Skeletal muscle cell (primary cell): Measurements from ENCODE around the gene G6PC2.
"Not testable (repeated sequence)": the region's sequence is repeated elsewhere in the genome, so short reads cannot be mapped to it uniquely, and the experiment has no call there.

Experiments
- DNase-seq: peaks from one replicate; pipeline ENCODE4 v3.0.0-alpha.2; 2010; ENCODE audit warnings: low read depth
- H3K4me3 ChIP-seq: 2 replicates; pipeline ENCODE4 v1.5.1; 2011; ENCODE audit warnings: low read depth, mild to moderate bottlenecking, control low read depth, low read length, moderate library complexity

Gene G6PC2

DNA sequence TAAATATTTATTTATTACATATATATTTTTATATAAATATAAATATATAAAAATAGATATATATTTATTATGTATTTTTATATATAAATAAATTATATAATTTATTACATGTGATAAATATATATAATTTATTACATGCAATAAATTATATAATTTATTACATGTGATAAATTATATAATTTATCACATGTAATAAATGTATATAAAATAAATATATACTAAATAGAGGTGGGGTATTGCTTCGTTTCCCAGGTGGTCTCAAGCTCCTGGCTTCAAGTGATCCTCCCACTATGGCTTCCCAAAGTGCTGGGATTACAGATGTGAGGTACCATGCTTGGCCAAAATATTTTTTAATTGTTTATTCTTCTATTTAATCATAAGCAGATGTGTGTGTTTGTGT lies 3.6 kb upstream of the G6PC2 start:
- no peak for DNase-seq
- H3K4me3 ChIP-seq, result no peak overlapping the region

DNA sequence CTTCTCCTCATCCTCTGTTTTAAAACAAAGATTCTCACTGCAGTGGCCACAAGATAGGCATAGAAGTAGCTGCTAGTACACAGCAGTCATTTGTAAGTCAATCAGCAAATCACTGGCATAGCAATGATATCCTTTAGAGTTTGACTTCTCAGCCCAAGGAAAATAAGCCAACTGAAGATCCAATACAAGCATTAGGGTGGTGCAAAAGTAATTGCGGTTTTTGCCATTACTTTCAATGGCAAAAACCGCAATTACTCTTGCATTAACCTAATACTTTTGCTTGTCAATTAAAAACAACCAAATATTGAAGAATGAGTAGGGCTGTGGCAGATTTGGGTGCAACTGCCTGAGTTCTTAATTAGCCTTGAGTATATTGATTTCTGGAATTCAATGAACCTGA lies 2.8 kb downstream of the G6PC2 start:
- no peak overlapping the region for H3K4me3 ChIP-seq
- no peak for DNase-seq

DNA sequence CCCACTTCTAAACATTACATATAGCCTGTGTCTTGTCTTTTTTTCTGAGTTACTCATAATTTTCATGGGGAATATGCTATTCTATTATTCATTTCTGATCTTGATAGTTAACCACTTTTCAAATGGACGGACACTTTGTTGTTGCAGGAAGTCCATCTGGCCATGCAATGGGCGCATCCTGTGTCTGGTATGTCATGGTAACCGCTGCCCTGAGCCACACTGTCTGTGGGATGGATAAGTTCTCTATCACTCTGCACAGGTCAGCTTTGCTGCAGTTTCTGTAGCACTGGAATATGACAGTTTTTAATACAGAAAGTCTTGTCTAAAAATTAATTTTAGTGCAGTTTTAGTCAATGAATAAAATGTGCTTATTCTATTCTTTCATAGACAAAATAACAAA lies 3.3 kb downstream of the G6PC2 start:
- no peak for DNase-seq
- no peak overlapping the region for H3K4me3 ChIP-seq

DNA sequence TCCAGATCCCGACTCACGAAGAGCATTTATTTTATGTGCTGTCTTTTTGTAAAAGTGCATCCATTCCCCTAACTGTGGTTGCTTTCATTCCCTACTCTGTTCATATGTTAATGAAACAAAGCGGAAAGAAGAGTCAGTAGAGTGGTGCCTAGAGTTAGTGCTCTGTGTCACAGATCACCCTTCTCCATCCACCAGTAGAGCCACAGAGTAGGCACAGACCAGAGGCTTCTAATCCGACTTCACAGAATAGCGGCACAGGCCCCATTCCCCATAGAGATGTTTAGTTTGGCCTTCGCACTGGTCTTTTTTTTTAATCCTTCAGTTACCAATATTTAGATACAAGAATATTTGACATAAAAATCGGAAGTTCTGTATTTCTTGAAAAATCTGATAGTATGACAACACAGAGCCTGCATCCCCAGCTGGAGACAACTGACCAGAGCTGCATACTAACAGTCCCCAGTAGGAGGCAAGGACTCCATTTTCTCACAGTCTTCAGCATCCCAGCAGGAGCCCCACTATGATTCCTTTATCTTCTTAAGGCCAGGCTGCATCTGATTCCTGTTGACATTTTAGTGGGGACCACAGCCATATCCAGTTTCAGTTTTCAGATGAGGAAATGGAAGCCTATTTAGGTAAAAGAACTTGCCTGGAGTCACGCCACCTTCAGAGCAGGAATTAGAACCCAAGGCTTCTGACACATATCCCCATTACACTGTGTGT lies 7.0 kb downstream of the G6PC2 start:
- no peak overlapping the region for H3K4me3 ChIP-seq
- DNase-seq, result no peak

DNA sequence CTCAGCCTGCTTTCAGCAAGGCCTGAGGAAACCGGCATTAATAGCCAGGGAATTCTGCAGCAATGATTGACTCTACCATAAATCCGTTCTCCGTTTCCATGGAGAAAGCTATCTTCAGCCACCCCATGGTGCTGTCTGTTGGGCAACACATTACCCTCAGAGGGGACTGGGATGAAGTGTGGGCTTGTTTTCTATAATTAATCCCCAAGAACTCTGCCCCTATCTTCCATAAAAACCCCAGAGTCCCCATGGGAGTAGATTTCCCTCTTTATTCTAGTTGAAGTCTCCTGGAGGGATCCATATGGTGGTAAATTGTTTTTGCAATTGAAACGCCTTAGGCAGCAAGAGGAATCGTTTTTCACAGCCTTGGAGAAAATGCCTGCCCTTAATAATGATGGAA lies 9.2 kb downstream of the G6PC2 start:
- DNase-seq, result no peak

DNA sequence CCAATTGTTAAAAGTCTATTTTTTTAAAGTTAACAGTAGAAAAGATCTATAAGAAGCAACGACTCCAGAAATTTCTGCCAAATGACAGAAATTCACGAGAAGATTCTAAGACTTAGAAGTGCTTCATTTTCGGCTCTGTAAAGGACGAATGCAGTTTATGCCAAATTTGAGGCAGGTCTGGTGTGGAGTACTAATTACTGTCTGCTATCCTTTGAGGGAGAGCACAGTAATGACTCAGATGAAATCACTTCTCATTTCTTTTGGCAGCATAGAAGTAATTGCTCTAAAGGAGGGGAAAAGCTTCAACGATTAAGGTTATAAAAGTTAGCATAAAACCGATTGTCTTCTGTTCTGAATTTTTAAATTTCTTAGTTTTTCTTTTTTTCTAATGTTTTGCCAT lies 11.4 kb downstream of the G6PC2 start:
- DNase-seq, result no peak
- peak overlapping the region; percentile 38 for H3K4me3 ChIP-seq

More for the DNA sequence above, 9.2 kb downstream of the G6PC2 start:
- H3K4me3 ChIP-seq, result no peak overlapping the region

DNA sequence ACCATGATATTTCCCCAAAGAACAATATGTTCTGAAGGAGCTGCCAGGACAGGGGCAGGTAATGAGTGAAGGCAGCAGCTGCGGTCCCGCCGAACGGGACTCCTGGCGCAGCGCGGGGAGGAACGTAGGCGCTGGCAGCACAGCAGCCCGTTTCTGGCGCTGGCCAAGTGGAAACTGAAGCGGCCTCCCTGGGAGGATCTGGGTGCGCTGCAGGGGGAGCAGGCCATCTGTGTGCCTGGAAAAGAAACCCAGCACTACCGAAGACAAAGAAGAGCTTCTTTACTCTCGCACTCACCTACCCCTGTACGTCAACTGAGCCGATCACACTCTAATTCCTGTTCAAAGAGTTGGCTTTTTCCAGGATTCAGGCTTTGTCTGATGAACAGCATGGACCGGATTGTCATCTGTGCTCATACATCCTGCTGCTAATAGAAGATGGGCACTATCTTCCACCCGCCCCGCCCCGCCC lies 11.8 kb downstream of the G6PC2 start:
- DNase-seq, result no peak
- peak overlapping the region; percentile 38 for H3K4me3 ChIP-seq

DNA sequence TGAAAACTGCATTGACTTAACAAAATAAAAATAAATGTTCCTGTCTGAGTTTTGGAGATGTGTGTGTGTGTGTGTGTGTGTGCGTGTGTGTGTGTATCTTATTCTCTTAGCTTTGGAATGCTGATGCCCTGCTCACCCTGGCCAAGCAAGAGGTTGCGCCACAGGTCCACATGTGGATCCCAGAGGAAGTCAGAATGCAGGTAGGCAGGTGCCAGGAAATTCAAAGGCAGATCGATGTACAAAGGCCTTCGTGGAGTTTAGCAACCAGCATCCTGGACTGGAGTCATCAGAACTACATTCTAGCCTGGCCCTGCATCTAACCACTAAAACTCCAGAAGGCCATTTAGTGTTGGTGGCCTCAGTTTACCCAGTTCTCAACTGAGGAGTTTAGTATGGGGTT lies 12.4 kb downstream of the G6PC2 start:
- H3K4me3 ChIP-seq, result no peak overlapping the region
- DNase-seq, result no peak

DNA sequence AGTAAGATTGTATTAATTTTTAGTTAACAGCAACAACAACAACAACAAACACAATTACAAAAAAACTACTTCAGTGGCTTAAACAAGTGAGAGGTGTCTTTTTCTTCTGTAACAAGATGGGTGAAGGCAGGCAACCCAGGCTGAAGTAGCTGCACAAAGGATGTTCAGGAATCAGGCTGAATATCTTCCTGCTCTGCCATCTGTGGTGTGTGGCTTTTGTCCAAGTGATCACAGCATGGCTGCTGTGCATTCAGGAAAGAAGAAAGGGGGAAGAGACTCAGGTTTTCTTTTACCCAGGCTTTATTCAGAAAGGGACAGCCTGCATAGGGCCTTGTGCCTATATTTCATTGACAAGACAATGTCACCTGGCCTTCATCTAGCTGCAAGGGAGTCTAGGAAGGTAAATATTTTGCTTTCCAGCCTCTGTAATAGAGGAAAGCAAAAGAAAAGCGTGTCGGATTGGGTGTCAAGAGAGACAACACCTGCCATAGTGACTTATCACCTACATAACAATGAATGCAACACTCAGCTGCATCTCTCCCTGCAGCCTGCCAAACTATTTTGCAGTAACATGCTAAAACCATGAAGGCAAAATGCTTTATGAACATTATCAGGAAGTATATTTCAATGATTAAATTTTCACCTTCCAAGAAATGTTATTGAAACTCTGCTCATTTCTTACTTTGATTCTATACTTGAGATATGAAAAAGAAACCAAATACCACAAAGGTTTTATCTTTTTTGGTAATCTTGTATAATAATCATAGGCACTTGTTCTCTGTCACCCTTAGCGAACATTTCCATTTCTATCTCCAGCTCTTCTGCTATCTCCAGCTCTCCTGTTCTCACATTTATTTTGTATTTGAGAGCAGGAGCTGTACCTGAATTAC lies 14.6 kb downstream of the G6PC2 start:
- no peak overlapping the region for H3K4me3 ChIP-seq
- no peak for DNase-seq

DNA sequence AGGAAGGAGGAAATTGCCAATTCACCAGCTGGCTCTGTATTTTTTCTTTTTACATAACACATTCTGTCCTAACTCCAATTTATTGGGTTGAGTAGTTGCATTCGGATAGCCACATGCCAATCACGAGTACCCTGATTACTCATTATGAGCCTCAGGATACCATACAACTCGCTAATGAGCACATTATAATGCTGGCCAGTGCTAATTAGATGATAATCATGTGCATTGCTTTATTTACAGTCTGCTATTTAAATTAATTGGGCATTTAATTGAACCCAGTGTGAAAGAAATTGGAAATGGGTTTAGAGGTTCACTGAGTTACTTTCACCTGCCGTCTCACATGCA lies 15.2 kb downstream of the G6PC2 start:
- DNase-seq, result no peak

DNA sequence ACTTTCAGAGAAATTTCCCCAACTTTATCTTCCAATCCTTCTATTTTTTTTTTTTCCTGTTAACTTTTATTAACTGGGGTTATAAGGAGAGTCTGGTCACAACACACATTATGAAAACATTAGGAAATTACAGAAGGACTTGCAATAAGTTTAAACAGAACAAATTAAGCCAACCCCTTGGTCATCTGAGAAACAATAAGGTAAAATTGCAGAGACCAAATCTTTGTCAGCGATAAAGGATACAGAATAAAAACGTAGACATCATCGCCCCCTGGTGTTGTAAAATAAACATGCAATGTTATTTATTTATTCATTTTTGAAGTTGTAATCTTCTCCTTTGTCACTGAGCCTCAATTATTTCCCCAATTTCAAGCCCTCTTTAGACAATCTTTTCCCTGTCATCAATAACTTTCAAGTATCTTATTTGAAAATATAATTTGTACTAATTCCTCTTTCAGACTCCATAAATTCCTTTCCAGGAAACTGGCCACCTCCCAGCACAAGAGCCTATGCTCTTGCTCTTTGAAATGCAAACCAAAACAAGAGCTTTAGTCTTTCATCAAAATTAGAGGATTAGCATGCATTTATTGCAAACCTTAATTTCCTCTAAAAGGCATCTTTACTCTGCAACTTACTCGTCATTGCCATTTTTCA lies 19.5 kb downstream of the G6PC2 start:
- DNase-seq, result no peak
- no peak overlapping the region for H3K4me3 ChIP-seq

More for the DNA sequence above, 15.2 kb downstream of the G6PC2 start:
- H3K4me3 ChIP-seq, result no peak overlapping the region

DNA sequence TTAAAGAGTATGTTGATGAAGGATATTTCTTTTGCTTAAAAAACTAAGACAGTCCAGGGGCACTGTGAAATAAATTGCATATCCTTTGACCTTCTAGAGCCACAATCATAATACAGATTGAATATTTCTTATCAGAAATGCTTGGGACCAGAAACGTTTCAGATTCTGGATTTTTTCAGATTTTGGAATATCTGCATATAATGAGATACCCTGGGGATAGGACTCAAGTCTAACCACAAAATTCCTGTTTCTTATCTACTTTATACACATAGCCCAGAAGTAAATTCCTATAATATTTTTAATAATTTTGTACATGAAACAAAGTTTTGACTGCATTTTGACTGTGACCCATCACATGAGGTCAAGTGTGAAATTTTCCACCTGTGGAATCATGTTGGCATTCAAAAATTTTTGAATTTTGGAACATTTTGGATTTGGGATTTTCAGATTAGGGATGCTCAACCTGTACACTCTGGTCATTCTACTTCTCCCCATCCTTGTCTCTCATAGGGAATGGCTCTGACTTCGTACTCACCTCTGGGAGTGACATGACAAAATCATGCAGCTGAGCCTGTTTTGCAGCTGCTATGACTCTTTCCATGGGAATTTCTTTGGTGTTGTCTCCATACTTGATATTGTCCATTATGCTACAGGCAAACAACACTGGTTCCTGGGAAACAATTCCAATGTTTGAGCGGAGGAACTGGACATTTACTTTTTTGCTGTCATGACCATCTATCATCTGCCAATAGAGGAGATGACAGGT lies 25.7 kb downstream of the G6PC2 start:
- DNase-seq, result no peak
- no peak overlapping the region for H3K4me3 ChIP-seq

DNA sequence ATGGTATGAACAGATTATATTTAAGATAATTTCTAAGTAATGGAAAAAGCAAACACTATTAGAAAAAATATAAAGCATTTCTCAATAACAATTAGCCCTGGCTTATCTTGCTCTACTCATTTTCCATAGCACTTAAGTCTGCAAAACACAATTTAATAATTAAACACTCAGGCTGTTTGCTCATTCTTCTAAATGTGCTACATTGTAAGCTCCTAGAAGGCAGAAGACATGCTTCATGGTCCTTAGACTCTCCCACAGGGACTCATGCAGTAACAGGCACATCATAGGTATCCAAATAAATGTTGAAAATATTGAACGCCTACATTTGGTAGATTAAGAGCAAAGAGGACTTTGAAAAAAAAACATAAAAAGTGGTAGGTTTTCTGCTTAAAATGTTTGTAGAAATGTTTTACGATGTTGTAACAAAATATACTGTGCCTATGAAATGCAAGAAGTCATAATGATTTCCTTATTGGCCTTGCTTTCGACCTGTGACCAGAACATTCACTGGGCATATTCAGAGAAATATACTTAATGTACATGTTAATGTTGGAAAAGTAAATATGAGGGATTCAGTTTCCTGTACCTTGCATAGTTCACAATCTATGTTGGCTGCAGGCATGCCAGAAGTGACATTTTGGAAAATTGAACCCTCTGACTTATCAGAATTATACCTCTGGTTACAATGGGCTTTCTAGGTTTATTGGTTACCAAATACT lies 27.2 kb downstream of the G6PC2 start:
- DNase-seq, result no peak
- H3K4me3 ChIP-seq, result no peak overlapping the region

DNA sequence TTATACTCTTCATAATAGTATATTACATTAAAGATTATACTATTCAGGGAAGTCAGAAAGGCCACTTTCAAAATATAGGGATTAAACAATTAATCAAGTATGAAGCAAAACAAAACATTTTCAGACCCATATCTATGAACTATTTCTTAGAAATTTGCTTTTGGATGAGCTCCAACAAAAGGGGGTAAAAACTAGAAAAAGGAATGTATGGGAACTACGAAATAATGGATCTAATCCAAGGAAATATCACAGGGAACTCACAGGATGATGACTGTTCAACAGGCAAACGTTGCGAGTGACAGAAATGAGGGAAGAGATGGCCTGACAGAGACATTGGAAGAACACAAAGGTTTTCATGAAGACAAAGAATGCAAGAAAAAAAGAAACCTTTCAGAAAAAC lies 27.9 kb downstream of the G6PC2 start:
- no peak overlapping the region for H3K4me3 ChIP-seq
- no peak for DNase-seq

DNA sequence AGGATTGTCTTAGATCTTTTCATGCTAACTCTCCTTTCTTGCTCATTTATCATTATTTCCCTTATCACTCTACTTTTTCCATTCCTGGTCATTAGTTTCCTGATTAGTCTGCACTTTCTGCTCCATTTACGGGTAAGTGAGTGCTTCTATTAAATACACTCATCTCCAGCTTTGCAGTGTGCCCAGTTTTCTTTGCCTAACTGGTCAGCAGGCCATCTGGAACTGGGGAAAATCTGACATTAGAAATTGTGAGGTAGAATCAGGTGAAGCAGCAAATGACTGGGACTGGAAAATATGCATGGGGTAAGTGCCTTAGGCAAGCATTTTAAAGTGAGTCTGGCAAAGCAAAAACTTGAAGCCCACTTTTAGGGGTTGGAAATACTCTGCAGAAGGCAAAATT lies 29.2 kb downstream of the G6PC2 start:
- no peak overlapping the region for H3K4me3 ChIP-seq
- no peak for DNase-seq

DNA sequence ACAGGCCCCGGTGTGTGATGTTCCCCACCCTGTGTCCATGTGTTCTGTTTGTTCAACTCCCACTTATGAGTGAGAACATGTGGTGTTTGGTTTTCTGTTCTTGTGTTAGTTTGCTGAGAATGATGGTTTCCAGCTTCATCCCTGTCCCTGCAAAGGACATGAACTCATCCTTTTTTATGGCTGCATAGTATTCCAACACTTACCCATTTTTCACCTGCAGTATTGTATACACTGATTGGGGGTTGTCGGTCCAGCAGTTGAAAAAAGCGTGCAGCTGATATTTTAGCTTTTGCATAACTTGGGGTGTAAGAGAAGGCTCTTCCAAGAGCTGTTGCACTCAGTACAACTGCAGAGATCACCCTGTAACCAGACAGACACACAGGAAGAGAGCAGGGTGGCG lies 31.1 kb downstream of the G6PC2 start:
- not testable (repeated sequence) for H3K4me3 ChIP-seq, DNase-seq

DNA sequence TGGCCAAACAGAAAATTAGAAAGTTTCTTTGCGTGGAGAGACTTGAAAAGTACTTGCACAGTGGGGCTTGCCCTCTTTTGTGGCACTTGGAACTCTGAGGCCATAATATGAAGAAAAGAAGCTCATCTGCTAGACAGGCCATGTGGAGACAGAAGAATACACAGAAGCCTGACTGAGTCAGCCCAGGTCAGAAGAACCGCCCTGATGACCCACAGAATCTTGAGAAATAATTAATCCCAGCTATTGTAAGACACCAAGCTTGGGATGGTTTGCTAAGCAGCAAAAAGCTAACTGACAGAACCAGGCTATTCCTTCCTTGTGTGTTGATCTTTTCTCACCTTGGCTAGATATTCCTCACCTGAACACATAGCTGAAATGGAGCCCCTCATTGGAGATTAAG lies 33.7 kb downstream of the G6PC2 start:
- no peak for DNase-seq

DNA sequence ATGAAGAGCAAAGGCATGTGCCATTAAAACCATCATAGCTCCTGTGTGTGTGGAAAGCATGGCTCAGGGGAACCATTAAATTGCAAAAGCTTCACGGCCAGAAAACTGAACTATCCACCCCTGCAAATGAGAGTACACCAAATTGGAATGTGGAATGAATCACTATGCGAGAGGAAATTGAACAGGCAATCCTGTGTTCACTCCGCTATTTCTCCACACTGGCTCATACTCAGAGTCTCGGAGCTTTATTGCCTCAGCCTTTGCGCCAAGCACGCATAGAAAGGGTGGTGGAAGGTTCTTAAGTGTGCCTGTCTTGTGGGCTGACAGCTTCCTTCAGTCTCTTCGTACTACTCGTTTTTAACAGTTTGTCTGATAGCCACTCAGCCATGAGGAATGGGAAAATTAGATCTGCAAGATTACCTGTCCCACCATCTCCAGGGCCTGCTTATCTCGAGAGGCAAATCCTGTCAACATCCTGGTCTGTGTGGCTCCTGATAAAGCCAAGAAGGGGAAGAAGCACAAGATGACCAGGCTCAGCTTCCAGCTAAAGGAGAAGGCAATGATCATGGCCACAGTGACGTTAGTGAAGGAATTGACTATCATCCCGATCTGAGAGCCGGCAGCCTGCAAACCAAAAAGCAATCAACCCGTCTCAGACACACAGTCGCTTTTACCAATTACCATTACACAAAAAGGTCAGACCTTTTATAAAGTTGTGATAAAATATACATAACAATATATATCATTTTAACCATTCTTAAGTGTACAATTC lies 34.9 kb downstream of the G6PC2 start:
- DNase-seq, result peak; percentile 87
- H3K4me3 ChIP-seq, result no peak overlapping the region

More for the DNA sequence above, 33.7 kb downstream of the G6PC2 start:
- no peak overlapping the region for H3K4me3 ChIP-seq
